ENCODE results near the gene CDK18. TPM values are rescaled to one million over a fixed set of nuclear protein-coding genes. Genes with fewer than 3 reads are reported as not detected.

Gene CDK18
- total RNA-seq, 8 experiments from 2014 or later, result 1.3 to 12.0 (median 2.3) TPM

DNA sequence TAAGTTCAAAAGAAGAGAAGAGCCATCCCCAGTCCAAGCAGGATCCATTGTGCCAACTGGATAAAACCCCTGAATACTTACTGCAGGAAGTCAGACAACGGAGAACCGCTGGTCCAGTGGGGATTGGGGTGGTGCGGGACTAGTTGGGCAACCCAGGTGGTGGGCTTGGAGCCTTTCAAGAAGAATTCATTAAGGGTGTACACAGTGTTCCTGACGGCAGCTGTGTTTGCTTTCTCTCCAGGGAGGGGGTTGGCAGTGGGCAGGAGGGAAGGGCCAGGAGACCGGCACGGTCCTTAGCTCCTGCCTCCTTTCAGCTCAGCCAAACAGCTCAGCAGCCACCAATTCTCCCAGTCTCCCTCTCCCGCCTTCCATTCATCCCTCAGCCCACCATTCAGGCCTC is 7.1 kb upstream of the CDK18 start:
- Histone ChIP-seq H3K4me1 (replicated peaks in 1 of 2) (peaks cover 29 to 47% of the 10 kb centered on the region in 2 donors), H3K4me3 (no peak overlapping the region), H3K27ac (no peak overlapping the region)
- peak in 2 of 8 experiments; percentile 15 to 19 for ATAC-seq (replicated peaks in 6 of 8)
- WGBS, 10 experiments, result 40 to 100% (median 89%) methylated on average over 1 to 5 of the region's 7 CpGs; no CpG with 5 or more reads in 3 of the 10 experiments
- in situ Hi-C loops (cut with MboI; ENCODE audit: low pct_unique_long_range_greater_than_20kb in 2 of 9, low sequenced_read_pairs in 9 of 9, unreplicated experiment in 9 of 9), result loop anchor here in 2 of 9 experiments (25.0 kb wide), 2 partner anchors 110 to 160 kb away; no protein-coding TSS in a partner anchor

DNA sequence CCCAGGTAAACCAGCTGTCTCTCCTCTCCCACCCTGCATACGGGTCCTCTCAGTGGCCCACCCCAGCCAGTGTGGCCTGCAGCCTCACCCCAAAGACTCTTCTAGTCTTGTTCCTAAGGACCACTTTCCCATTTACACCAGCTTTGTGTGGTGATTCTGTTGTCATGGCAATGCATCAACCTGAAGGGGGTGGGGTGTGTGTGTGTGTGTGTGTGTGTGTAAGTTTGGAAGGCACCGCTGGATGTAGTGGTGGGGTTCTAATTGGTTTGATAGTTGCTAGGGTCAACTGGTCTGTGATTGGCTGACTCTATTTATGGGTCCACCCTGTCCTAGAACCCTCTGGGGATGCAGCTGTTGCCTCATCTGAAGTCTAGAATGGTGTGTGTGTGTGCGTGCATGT is 4.7 kb upstream of the CDK18 start:
- no peak overlapping the region for H3K4me3 ChIP-seq
- H3K4me1 ChIP-seq (replicated peaks in 1 of 2), result peaks cover 31 to 35% of the 10 kb centered on the region in 2 donors
- ATAC-seq (replicated peaks in 6 of 8), result peak in 6 of 8 experiments; percentile 1 to 40 (median 23)
- 76 to 100% (median 83%) methylated on average over 1 to 2 of the region's 3 CpGs; no CpG with 5 or more reads in 5 of the 10 experiments for WGBS, 10 experiments
- H3K27ac ChIP-seq, result no peak overlapping the region
- in situ Hi-C loops (cut with MboI; ENCODE audit: low pct_unique_long_range_greater_than_20kb in 2 of 9, low sequenced_read_pairs in 9 of 9, unreplicated experiment in 9 of 9), result loop anchor here in 2 of 9 experiments (25.0 kb wide), 2 partner anchors 112 to 162 kb away; no protein-coding TSS in a partner anchor

DNA sequence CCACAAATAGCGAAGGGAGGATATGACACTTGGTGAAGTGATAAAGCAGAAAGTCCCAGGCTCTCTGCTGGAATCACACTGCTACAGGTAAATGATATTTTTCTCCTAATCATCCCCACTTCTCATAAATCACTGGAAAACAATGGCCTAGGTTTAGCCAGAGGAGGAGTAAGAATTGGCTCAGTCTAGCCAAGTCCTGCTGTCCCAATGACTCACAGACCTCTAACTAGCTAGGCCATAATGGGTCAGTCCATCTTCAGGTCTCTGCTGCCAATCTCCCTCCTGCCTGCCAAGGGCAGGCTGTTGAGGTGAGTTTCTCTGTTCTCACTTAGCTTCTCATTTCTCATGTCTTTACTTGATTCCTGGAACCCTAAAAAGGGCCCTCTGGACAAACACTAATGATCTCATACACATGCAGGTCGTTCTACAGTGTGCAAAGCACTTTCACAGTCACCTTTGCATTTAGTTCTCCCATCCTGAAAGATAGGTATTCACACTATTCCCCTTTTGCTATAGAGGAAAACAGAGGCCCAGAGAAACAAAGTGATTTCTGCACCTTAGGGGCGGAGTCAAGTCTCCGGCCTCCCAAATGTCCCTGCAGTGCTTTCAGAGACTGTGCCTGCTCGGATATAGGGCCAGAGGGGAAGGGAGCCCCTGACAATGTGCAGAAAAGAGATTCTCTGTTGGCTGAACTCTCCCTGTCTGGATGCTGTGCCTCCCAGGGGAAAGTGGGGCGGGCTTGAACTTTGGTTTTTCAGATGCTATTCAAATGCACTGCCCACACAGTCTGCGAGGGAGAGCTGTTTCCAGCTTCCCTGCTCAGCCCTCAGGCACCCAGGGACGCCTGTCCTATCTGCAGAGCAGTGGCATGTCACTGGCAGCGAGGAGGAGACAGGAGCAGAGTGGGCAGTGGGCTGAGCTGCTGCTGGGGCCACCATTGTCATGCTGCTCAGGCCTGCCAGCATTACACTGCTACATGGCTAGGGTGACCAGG is 3.9 kb upstream of the CDK18 start:
- peaks cover 31 to 35% of the 10 kb centered on the region in 2 donors for H3K4me1 ChIP-seq (replicated peaks in 1 of 2)
- no peak overlapping the region for H3K4me3 ChIP-seq
- peak in 7 of 8 experiments; percentile 15 to 59 (median 48) for ATAC-seq (replicated peaks in 6 of 8)
- in situ Hi-C loops (cut with MboI; ENCODE audit: low pct_unique_long_range_greater_than_20kb in 2 of 9, low sequenced_read_pairs in 9 of 9, unreplicated experiment in 9 of 9), result no loop called here
- 20 to 67% (median 41%) methylated on average over 1 to 8 of the region's 9 CpGs; no CpG with 5 or more reads in 2 of the 10 experiments for WGBS, 10 experiments
- H3K27ac ChIP-seq, result no peak overlapping the region

DNA sequence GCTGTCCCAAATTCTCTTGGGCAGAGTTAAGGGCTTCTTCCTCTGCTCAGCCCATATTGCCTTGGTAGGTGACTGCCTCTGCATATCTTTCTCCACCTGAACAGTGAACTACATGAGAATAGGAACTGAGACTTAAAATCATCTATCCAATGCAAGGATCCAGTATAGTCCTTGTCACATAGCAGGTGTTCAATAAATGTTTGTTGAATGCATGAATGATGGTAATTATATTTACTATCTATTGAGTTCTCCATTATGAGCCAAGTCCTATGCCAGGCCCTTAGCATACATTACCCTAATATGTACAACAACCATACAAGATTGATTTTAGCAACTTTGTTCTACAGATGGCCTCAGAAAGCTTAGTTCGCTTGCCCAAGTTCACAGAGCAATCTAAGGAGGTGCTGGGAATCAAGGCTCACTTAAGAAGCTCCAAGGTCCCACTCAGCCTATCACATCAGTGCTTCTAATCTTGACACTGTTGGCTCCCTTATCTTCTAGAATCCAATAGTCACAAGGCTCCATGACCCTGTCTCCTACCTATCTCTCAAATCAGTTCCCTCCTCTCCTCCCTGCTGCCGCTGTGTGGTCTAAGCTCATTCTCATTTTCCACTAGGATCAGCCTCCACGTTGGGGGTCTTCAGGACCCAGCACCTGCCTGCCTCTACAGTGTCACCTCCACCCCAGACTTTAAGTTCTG is 2.2 kb upstream of the CDK18 start:
- no peak for ATAC-seq (replicated peaks in 6 of 8)
- Histone ChIP-seq H3K27ac (no peak overlapping the region), H3K4me3 (no peak overlapping the region), H3K4me1 (replicated peaks in 1 of 2) (peaks cover 31 to 34% of the 10 kb centered on the region in 2 donors)
- in situ Hi-C loops (cut with MboI; ENCODE audit: low pct_unique_long_range_greater_than_20kb in 2 of 9, low sequenced_read_pairs in 9 of 9, unreplicated experiment in 9 of 9), result no loop called here
- 21 to 100% (median 85%) methylated on average over 1 to 3 of the region's 3 CpGs; no CpG with 5 or more reads in 3 of the 10 experiments for WGBS, 10 experiments

DNA sequence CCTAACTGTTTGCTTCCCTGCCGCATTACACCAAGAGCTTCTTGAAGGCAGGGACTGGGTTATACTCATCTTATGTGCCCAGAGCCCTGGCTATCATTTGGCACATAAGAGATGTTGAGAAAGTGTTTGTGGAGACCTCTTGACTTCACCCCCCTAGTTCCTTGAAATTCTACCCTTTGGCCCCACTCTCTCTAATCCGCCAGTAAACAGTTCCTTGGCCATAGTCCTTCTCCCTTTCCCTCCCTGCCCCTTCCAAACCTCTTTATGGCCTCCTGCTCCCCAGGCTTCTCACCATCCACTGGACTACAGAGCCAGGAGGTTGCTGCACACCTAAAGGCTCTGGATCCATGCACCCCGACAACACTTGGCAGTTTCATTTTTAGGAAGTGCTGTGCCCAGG is 1.5 kb upstream of the CDK18 start:
- Histone ChIP-seq H3K4me1 (replicated peaks in 1 of 2) (peaks cover 36 to 39% of the 10 kb centered on the region in 2 donors), H3K27ac (no peak overlapping the region), H3K4me3 (no peak overlapping the region)
- in situ Hi-C loops (cut with MboI; ENCODE audit: low pct_unique_long_range_greater_than_20kb in 2 of 9, low sequenced_read_pairs in 9 of 9, unreplicated experiment in 9 of 9), result no loop called here
- whole genome bisulfite sequencing, 10 experiments, result 40 to 100% (median 90%) methylated on average over 1 to 3 of the region's 3 CpGs; no CpG with 5 or more reads in 2 of the 10 experiments
- no peak for ATAC-seq (replicated peaks in 6 of 8)

DNA sequence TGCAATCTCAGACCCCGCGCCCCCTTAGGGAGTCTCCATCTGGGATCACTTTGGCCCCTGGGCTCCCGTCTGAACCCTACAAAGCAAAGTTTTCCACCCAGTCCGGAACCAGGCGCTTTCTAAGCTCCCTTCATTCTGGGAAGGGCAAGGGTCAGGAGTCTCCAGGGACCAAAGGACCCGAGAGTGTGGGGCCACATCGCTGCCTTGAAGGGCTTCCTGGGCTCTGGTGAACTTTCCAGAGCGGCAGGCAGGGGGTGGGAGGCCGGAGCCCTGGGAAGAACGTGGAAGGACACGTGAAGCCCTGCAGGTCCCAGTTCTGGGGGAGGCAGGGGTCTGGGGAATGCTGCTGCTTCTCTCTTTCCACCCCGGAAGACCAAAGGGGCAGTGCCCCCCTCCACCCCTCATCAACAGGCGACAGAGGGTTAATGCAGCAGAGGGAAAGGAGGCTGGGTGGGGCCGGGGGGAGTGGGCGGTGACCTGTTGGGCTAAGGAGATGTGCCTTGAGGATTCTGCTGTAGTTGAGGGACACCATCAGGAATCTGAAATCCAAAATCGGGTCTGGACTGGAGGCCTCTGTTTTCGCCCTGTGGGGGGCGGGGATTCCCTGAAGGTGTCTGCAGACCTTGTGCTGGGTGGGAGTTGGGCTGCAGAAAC is 734 bp downstream of the CDK18 start:
- 0 to 40% (median 21%) methylated on average over 1 to 9 of the region's 18 CpGs; no CpG with 5 or more reads in 6 of the 10 experiments for WGBS, 10 experiments
- Histone ChIP-seq H3K4me3 (peak overlapping the region; percentile 23 to 46 (median 35)), H3K27ac (no peak overlapping the region), H3K4me1 (replicated peaks in 1 of 2) (peaks cover 39 to 41% of the 10 kb centered on the region in 2 donors)
- peak in 6 of 8 experiments; percentile 3 to 35 (median 12) for ATAC-seq (replicated peaks in 6 of 8)
- in situ Hi-C loops (cut with MboI; ENCODE audit: low pct_unique_long_range_greater_than_20kb in 2 of 9, low sequenced_read_pairs in 9 of 9, unreplicated experiment in 9 of 9), result no loop called here

DNA sequence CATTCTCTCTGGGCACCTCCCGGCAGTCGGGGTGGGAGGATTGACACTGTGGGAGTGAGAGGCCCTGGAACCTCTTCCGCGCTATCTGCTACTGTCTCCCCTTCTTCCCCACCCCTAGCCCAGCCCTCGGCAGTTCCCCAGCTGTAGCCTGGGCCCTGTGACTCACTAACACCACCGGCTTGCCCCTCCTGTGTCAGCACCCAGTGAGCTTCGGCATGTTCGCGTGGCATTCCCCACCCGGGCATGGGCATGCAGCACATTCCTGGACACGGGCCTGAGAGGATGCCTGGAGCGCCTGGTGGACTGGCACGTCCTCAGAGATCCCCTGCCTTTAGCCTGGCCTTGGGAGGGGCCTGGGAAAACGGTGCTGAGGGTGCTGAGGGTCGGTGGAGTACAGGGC is 1.3 kb downstream of the CDK18 start:
- in situ Hi-C loops (cut with MboI; ENCODE audit: low pct_unique_long_range_greater_than_20kb in 2 of 9, low sequenced_read_pairs in 9 of 9, unreplicated experiment in 9 of 9), result no loop called here
- H3K27ac ChIP-seq, result no peak overlapping the region
- peak in 6 of 8 experiments; percentile 9 to 42 (median 26) for ATAC-seq (replicated peaks in 6 of 8)
- WGBS, 10 experiments, result 0 to 90% (median 56%) methylated on average over 1 to 11 of the region's 15 CpGs; no CpG with 5 or more reads in 6 of the 10 experiments
- H3K4me1 ChIP-seq (replicated peaks in 1 of 2), result peaks cover 35% of the 10 kb centered on the region in 2 donors
- H3K4me3 ChIP-seq, result no peak overlapping the region

DNA sequence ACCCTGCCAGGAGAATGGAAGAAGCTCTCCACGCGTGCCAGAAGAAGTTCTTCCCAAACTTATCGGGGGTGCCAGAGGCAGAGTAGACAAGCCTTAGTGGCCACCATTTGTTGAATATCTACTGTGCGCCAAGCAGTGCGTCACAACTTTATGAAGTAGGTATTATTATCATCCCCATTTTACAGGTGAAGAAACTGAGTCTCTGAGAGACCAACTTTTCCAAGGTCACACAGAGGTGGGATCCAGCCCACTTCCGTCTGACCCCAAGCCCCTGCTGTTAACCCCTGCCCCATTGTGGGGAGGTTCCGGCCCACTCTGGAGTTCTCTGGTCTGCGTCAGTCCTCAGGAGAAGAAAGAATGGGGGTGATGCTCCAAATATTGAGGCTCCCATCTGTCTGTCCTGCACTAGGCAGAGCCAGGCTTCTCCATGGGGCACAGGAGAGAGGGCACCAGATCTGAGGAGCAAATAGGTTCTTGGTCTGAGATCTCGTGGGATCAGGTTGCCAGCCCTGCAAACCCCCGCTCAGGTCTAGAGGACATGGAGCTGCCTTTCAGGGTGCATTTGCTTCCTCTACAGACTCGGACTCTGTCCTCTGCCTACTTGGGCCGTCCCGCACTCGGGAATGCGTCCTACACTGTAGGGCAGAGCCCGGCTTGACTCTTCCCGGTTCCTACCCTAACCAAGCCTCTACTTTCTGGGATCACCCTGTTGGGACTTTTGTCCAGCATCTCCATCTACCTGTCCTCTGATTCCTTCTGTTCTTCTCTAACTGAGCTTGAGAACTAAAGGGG is 2.1 kb downstream of the CDK18 start:
- ATAC-seq (replicated peaks in 6 of 8), result no peak
- 87 to 100% (median 94%) methylated on average over 3 to 15 of the region's 17 CpGs; no CpG with 5 or more reads in 4 of the 10 experiments for WGBS, 10 experiments
- H3K27ac ChIP-seq, result no peak overlapping the region
- peaks cover 27% of the 10 kb centered on the region in 2 donors for H3K4me1 ChIP-seq (replicated peaks in 1 of 2)
- in situ Hi-C loops (cut with MboI; ENCODE audit: low pct_unique_long_range_greater_than_20kb in 2 of 9, low sequenced_read_pairs in 9 of 9, unreplicated experiment in 9 of 9), result no loop called here
- H3K4me3 ChIP-seq, result no peak overlapping the region

DNA sequence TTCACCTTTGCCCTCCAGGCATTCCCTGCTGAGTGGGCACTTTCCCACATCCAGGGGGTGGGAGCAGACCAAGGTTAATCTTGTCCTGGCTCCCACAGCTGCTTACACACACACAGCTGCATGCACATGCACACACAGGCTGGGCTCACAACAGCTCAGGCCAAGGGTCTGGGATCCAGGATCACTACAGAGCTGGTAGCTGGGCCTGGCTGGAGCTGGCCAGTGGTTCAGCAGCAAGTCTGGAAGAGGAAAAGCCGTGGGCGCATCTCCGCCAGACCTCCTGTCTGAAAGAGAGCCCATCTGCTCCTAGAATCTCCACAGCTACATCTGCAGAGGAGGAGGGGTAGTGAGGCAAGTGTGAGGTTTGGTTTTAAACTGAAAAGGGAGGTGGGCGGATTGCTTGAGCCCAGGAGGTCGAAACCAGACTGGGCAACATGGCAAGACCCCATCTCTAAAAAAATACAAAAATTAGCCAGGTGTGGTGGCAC is 3.8 kb downstream of the CDK18 start:
- Histone ChIP-seq H3K27ac (peak overlapping the region; percentile 11 to 23), H3K4me3 (no peak overlapping the region), H3K4me1 (replicated peaks in 1 of 2) (peaks cover 24 to 30% of the 10 kb centered on the region in 2 donors)
- 20 to 93% (median 79%) methylated on average over 1 to 5 of the region's 5 CpGs; no CpG with 5 or more reads in 4 of the 10 experiments for WGBS, 10 experiments
- in situ Hi-C loops (cut with MboI; ENCODE audit: low pct_unique_long_range_greater_than_20kb in 2 of 9, low sequenced_read_pairs in 9 of 9, unreplicated experiment in 9 of 9), result no loop called here
- peak in 1 of 8 experiments; percentile 17 for ATAC-seq (replicated peaks in 6 of 8)

DNA sequence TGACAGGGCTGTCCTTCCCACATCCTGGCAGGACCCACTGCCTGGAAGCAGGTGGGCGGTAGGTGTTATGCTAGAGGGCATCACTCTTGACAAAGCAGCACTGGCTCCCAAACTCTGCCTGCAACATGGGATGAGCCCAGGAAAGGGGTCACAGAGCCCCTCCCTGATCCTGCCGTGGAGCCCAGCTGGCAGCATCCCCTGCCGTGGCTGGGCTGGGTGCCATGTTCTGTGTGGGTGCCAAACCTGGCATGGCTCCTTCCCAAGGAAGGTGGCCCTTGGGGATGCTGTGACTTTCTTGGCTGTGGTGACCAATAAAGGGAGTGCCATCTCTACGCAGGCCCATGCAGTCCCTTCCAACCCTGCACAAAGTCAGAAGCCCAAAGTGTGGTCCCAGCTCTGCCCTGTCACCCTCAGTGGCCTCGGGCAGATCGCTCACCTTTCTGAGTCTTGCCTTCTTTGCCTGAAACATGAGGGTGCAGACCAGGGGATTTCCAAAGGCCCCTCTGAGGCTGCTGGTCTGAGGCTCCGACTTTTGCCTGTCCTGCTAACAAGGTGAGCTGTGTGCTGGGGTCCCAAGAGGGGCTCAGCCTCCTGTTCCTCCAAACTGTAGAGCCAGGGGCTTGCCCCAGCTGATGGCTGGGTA is 6.0 kb downstream of the CDK18 start:
- H3K4me1 ChIP-seq (replicated peaks in 1 of 2), result peaks cover 13 to 18% of the 10 kb centered on the region in 2 donors
- in situ Hi-C loops (cut with MboI; ENCODE audit: low pct_unique_long_range_greater_than_20kb in 2 of 9, low sequenced_read_pairs in 9 of 9, unreplicated experiment in 9 of 9), result no loop called here
- no peak overlapping the region for H3K4me3 ChIP-seq
- no peak overlapping the region for H3K27ac ChIP-seq
- 48 to 90% (median 78%) methylated on average over 1 to 4 of the region's 7 CpGs; no CpG with 5 or more reads in 3 of the 10 experiments for WGBS, 10 experiments
- no peak for ATAC-seq (replicated peaks in 6 of 8)

DNA sequence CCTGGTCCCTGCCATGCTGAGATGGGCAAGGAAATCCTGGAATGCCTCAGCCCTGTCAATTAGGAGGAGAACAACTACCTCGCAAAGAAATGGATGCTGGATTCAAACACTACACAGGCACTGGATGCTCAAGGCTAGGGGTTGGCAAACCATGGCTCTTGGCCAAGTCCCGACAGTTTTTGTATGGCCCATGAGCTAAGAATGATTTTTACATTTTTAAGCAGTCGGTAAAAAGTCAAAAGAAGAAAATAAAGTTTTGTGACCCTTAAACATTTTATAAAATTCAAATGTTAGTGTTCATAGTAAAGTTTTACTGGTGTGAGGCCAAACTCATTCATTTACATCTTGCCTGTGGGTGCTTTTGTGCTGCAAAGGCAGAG is 6.5 kb downstream of the CDK18 start:
- no peak for ATAC-seq (replicated peaks in 6 of 8)
- in situ Hi-C loops (cut with MboI; ENCODE audit: low pct_unique_long_range_greater_than_20kb in 2 of 9, low sequenced_read_pairs in 9 of 9, unreplicated experiment in 9 of 9), result no loop called here
- no peak overlapping the region for H3K27ac ChIP-seq
- no peak overlapping the region for H3K4me3 ChIP-seq
- 40 to 100% (median 71%) methylated on average over 1 to 3 of the region's 3 CpGs for WGBS, 10 experiments
- H3K4me1 ChIP-seq (replicated peaks in 1 of 2), result peaks cover 8 to 14% of the 10 kb centered on the region in 2 donors

Measured in motor neuron (in vitro differentiated cells).